ENCODE results near the gene MTG1. TPM values are rescaled to one million over a fixed set of nuclear protein-coding genes. Genes with fewer than 3 reads are reported as not detected.

Gene MTG1
- polyA plus RNA-seq, 3 donors: 13.0 to 45.8 (median 17.1) TPM

DNA sequence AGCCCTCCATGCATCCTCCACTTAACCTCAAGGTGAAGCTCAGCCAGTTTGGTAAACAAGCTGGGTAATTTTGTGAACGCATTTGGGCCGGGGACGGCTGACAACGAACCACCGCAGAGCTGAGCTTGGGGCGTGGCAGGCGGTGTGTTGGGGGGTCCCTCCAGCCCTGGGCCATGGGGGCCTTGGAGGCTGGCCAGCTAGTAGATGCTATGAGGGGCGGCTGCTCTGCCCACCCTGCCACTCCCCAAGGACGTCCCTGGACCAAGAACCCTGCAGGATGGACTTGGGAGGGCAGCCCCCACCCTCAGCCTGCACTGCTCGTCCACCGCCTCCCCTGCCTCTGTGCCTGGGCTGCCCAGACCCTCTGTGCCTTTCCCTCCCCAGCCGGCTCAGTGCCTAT is 47.8 kb downstream of the MTG1 start:
- Histone ChIP-seq H3K27me3 (ENCODE audit: control insufficient read depth in 2 of 2, insufficient read depth in 2 of 2, low read length in 2 of 2) (no peaks in the 10 kb centered on the region), H3K9me3 (replicated peaks in 1 of 2; ENCODE audit: control insufficient read depth in 1 of 2, insufficient read depth in 1 of 2, low read length in 2 of 2) (peaks cover 13 to 23% of the 10 kb centered on the region in 2 donors), H4K20me1 (ENCODE audit: insufficient read depth, low read length) (no peaks in the 10 kb centered on the region), H3K4me2 (replicated peaks; ENCODE audit: extremely low read depth, low read length, poor library complexity, severe bottlenecking) (no peak overlapping the region), H3K27ac (ENCODE audit: low read depth in 1 of 2, low read length in 2 of 2) (no peak overlapping the region), H2AFZ (ENCODE audit: insufficient read depth, low read depth, low read length, poor library complexity, severe bottlenecking) (no peak overlapping the region), H3K36me3 (replicated peaks in 1 of 2; ENCODE audit: control insufficient read depth in 1 of 2, insufficient read depth in 2 of 2, low read length in 2 of 2) (no peaks in the 10 kb centered on the region), H3K4me3 (replicated peaks in 1 of 3; ENCODE audit: low read depth in 2 of 3, low read length in 3 of 3) (no peak overlapping the region), H3K4me1 (ENCODE audit: control insufficient read depth in 1 of 2, insufficient read depth in 2 of 2, low read length in 2 of 2) (peaks cover 8 to 13% of the 10 kb centered on the region in 2 donors), H3K79me2 (ENCODE audit: insufficient read depth, low read length) (no peaks in the 10 kb centered on the region), H3K9ac (ENCODE audit: insufficient read depth, low read length, poor library complexity, severe bottlenecking) (no peak overlapping the region)
- Mint-ChIP-seq H3K36me3 (no peaks in the 10 kb centered on the region), H3K4me3 (no peak overlapping the region), H3K27me3 (ENCODE audit: low read depth in 3 of 3) (peaks cover 7 to 15% (median 13%) of the 10 kb centered on the region in 3 donors), H3K4me1 (peaks cover 14% of the 10 kb centered on the region), H3K27ac (peak overlapping the region in 1 of 7 donors; percentile 1), H3K9me3 (peaks cover 14 to 18% (median 16%) of the 10 kb centered on the region in 7 donors)
- 63% methylated on average over 5 of the region's 12 CpGs for WGBS (ENCODE audit: insufficient coverage)
- no peak for TF ChIP-seq CTCF (IDR thresholded peaks at IDR 0.05)
- intact Hi-C loops (cut with micrococcal nuclease): no loop called here
- DNase-seq: peak in 1 of 3 donors; percentile 2

- Mint-ChIP-seq H3K36me3 (no peaks in the 10 kb centered on the region), H3K4me1 (peaks cover 14% of the 10 kb centered on the region), H3K9me3 (peaks cover 19 to 23% (median 22%) of the 10 kb centered on the region in 7 donors), H3K27ac (peak overlapping the region in 1 of 7 donors; percentile 41), H3K27me3 (ENCODE audit: low read depth in 3 of 3) (peaks cover 5 to 11% (median 9%) of the 10 kb centered on the region in 3 donors), H3K4me3 (no peak overlapping the region)
- Histone ChIP-seq H3K4me1 (ENCODE audit: control insufficient read depth in 1 of 2, insufficient read depth in 2 of 2, low read length in 2 of 2) (peaks cover 8 to 13% of the 10 kb centered on the region in 2 donors), H3K79me2 (ENCODE audit: insufficient read depth, low read length) (no peaks in the 10 kb centered on the region), H3K36me3 (replicated peaks in 1 of 2; ENCODE audit: control insufficient read depth in 1 of 2, insufficient read depth in 2 of 2, low read length in 2 of 2) (no peaks in the 10 kb centered on the region), H3K27ac (ENCODE audit: low read depth in 1 of 2, low read length in 2 of 2) (no peak overlapping the region), H3K27me3 (ENCODE audit: control insufficient read depth in 2 of 2, insufficient read depth in 2 of 2, low read length in 2 of 2) (no peaks in the 10 kb centered on the region), H3K9ac (ENCODE audit: insufficient read depth, low read length, poor library complexity, severe bottlenecking) (no peak overlapping the region), H4K20me1 (ENCODE audit: insufficient read depth, low read length) (no peaks in the 10 kb centered on the region), H3K9me3 (replicated peaks in 1 of 2; ENCODE audit: control insufficient read depth in 1 of 2, insufficient read depth in 1 of 2, low read length in 2 of 2) (peaks cover 19 to 29% of the 10 kb centered on the region in 2 donors), H3K4me2 (replicated peaks; ENCODE audit: extremely low read depth, low read length, poor library complexity, severe bottlenecking) (no peak overlapping the region), H2AFZ (ENCODE audit: insufficient read depth, low read depth, low read length, poor library complexity, severe bottlenecking) (no peak overlapping the region), H3K4me3 (replicated peaks in 1 of 3; ENCODE audit: low read depth in 2 of 3, low read length in 3 of 3) (no peak overlapping the region)
- 49% methylated on average over 21 of the region's 23 CpGs for WGBS (ENCODE audit: insufficient coverage)
- DNase-seq: peak in 1 of 3 donors; percentile 28
- no peak for TF ChIP-seq CTCF (IDR thresholded peaks at IDR 0.05)
- intact Hi-C loops (cut with micrococcal nuclease): no loop called here
Observed at GRCh38 chr10:133442191-133442966, 48.4 kb downstream of the MTG1 start.

Measured in CD14-positive monocyte (primary cell).